HepG2 (cell line): ENCODE measurements around the gene RHBDF2. TPM values are rescaled to one million over a fixed set of nuclear protein-coding genes. Genes with fewer than 3 reads are reported as not detected.

ENCODE experiments used
- HIVEP1 ChIP-seq: sonication (generic); formaldehyde crosslinking; IDR thresholded peaks from 2 replicates; pipeline ENCODE4 v1.4.0; 2020; ENCODE audit warnings: mild to moderate bottlenecking, missing genetic modification reagents
- HMG20A ChIP-seq: IDR thresholded peaks from 2 replicates; pipeline ENCODE4 v1.6.1; 2016; ENCODE audit warnings: borderline replicate concordance
- KDM5A ChIP-seq: fragments of 200-600 bp; sonication (generic); IDR thresholded peaks from 2 replicates; pipeline ENCODE4 v1.7.0; 2018; ENCODE audit warnings: antibody characterized with exemption, mild to moderate bottlenecking, low read length, borderline replicate concordance
- MEIS2 ChIP-seq: sonication (generic); formaldehyde crosslinking; IDR thresholded peaks from 2 replicates; pipeline ENCODE4 v1.9.0; 2021; ENCODE audit warnings: mild to moderate bottlenecking, missing genetic modification reagents
- NFKBIZ ChIP-seq: IDR thresholded peaks from 2 replicates; pipeline ENCODE4 v1.6.1; 2018; ENCODE audit warnings: missing genetic modification reagents, missing compliant biosample characterization
- NONO ChIP-seq, 2 experiments: fragments of 450-650 bp in 1 of 2; sonication (generic) in 1 of 2; formaldehyde crosslinking in 1 of 2; IDR thresholded peaks in 1 of 2; conservative IDR thresholded peaks in 1 of 2; 2 replicates each; pipeline versions ENCODE4 v1.6.1 to v1.8.0; 2017 to 2022; ENCODE audit warnings: mild to moderate bottlenecking in 1 of 2, missing genetic modification reagents in 1 of 2, moderate library complexity in 1 of 2
- PLRG1 ChIP-seq: fragments of 450-650 bp; conservative IDR thresholded peaks from 2 replicates; pipeline ENCODE4 v1.6.1; 2016
- PTBP1 ChIP-seq: fragments of 200-400 bp; formaldehyde crosslinking; IDR thresholded peaks from 2 replicates; pipeline ENCODE4 v1.6.1; 2018; ENCODE audit warnings: low read length, low read depth; ENCODE audit not compliant: poor library complexity, severe bottlenecking
- REPIN1 ChIP-seq: sonication (generic); formaldehyde crosslinking; IDR thresholded peaks from 2 replicates; pipeline ENCODE4 v1.8.0; 2022; ENCODE audit warnings: missing genetic modification reagents, low read depth, mild to moderate bottlenecking, borderline replicate concordance
- RFXAP ChIP-seq: sonication (generic); formaldehyde crosslinking; IDR thresholded peaks from 2 replicates; pipeline ENCODE4 v1.4.0; 2020; ENCODE audit warnings: missing genetic modification reagents, borderline replicate concordance
- SRSF9 ChIP-seq: fragments of 200-400 bp; formaldehyde crosslinking; IDR thresholded peaks from 2 replicates; pipeline ENCODE4 v1.6.1; 2018; ENCODE audit warnings: borderline replicate concordance, mild to moderate bottlenecking, low read depth, low read length; ENCODE audit not compliant: insufficient read depth, poor library complexity, severe bottlenecking
- THYN1 ChIP-seq: sonication (generic); formaldehyde crosslinking; IDR thresholded peaks from 2 replicates; pipeline ENCODE4 v1.8.1; 2023; ENCODE audit warnings: low read depth, mild to moderate bottlenecking, moderate library complexity, missing genetic modification reagents, borderline replicate concordance
- ZFAT ChIP-seq: sonication (generic); formaldehyde crosslinking; conservative IDR thresholded peaks from 2 replicates; pipeline ENCODE4 v1.8.1; 2023; ENCODE audit warnings: missing genetic modification reagents, inconsistent platforms
- ZNF138 ChIP-seq: sonication (generic); formaldehyde crosslinking; IDR thresholded peaks from 2 replicates; pipeline ENCODE4 v1.5.0; 2020; ENCODE audit warnings: mild to moderate bottlenecking, low read depth, missing genetic modification reagents
- ZNF142 ChIP-seq: sonication (generic); formaldehyde crosslinking; IDR thresholded peaks from 2 replicates; pipeline ENCODE4 v1.4.0; 2020; ENCODE audit warnings: missing genetic modification reagents
- ZNF354B ChIP-seq: sonication (generic); formaldehyde crosslinking; IDR thresholded peaks from 2 replicates; pipeline ENCODE4 v1.8.0; 2022; ENCODE audit warnings: mild to moderate bottlenecking, missing genetic modification reagents
- ZNF510 ChIP-seq: sonication (generic); formaldehyde crosslinking; IDR thresholded peaks from 2 replicates; pipeline ENCODE4 v1.4.0; 2020; ENCODE audit warnings: low read depth, mild to moderate bottlenecking, missing genetic modification reagents
- ZNF619 ChIP-seq: sonication (generic); formaldehyde crosslinking; IDR thresholded peaks from 2 replicates; pipeline ENCODE4 v1.4.0; 2020; ENCODE audit warnings: mild to moderate bottlenecking, missing genetic modification reagents
- ZSCAN31 ChIP-seq: sonication (generic); formaldehyde crosslinking; IDR thresholded peaks from 2 replicates; pipeline ENCODE4 v1.5.0; 2020; ENCODE audit warnings: low read depth, mild to moderate bottlenecking, missing genetic modification reagents
- polyA plus RNA-seq, 8 experiments: library from polyadenylated mRNA; depleted of rRNA in 3 of 8; stranded (reverse) in 7 of 8; unstranded in 1 of 8; fragments of >200 nt; fragmentation: Illumina TruSeq in 4 of 8; extraction: Trizol in 4 of 8; gene quantifications; 2 replicates each; pipeline versions ENCODE4 v1.2.1 to v1.2.3, GENCODE V29; 2011 to 2016; ENCODE audit warnings: low read depth in 4 of 8, missing spikeins in 1 of 8, mixed read lengths in 1 of 8; ENCODE audit not compliant: insufficient read depth in 1 of 8
- total RNA-seq, 5 experiments: library from RNA; depleted of rRNA; stranded (reverse); fragments of >200 nt; fragmentation: Illumina TruSeq; extraction: Trizol; gene quantifications; 2 replicates each; pipeline ENCODE4 v1.2.3, GENCODE V29; 2016; ENCODE audit warnings: low read depth in 1 of 5
- TF ChIP-seq, protein P1 (sequence below): sonication (generic); formaldehyde crosslinking; IDR thresholded peaks from 2 replicates; pipeline ENCODE4 v1.4.0; 2020; ENCODE audit warnings: missing genetic modification reagents, mild to moderate bottlenecking, borderline replicate concordance
- TF ChIP-seq, protein P2 (sequence below): sonication (generic); formaldehyde crosslinking; IDR thresholded peaks from 2 replicates; pipeline ENCODE4 v1.4.0; 2020; ENCODE audit warnings: missing genetic modification reagents, low read depth, mild to moderate bottlenecking, borderline replicate concordance

RHBDF2 gene
- total and polyA plus RNA-seq, 2 of the 13 experiments (the other 11 are each of a cell fraction or from before 2014, with no cell fraction given), result 7.8 to 24.2 TPM

GRCh38 chr17:76500747-76501017 is 541 bp downstream of the RHBDF2 start (continued):
- no peak for TF ChIP-seq NONO (IDR thresholded peaks at IDR 0.05)
- TF ChIP-seq NONO (CRISPR knock-in tag; conservative IDR thresholded peaks at IDR 0.05), result 0 out of 2 replicates have a peak, but pooled peaks have one; percentile 24
- 0 out of 2 replicates have a peak, but pooled peaks have one; percentile 44 for TF ChIP-seq ZNF619 (CRISPR knock-in tag)
- no peak for TF ChIP-seq ZNF510 (CRISPR knock-in tag)
- TF ChIP-seq SRSF9, result no peak
- TF ChIP-seq KDM5A, result no peak
- TF ChIP-seq MEIS2, result no peak
- no peak for TF ChIP-seq ZNF354B (CRISPR knock-in tag)
- TF ChIP-seq HMG20A (CRISPR knock-in tag), result no peak
- TF ChIP-seq THYN1 (CRISPR knock-in tag), result no peak
- no peak for TF ChIP-seq ZFAT (CRISPR knock-in tag)
- TF ChIP-seq NFKBIZ (CRISPR knock-in tag), result no peak
- TF ChIP-seq, protein P1, sequence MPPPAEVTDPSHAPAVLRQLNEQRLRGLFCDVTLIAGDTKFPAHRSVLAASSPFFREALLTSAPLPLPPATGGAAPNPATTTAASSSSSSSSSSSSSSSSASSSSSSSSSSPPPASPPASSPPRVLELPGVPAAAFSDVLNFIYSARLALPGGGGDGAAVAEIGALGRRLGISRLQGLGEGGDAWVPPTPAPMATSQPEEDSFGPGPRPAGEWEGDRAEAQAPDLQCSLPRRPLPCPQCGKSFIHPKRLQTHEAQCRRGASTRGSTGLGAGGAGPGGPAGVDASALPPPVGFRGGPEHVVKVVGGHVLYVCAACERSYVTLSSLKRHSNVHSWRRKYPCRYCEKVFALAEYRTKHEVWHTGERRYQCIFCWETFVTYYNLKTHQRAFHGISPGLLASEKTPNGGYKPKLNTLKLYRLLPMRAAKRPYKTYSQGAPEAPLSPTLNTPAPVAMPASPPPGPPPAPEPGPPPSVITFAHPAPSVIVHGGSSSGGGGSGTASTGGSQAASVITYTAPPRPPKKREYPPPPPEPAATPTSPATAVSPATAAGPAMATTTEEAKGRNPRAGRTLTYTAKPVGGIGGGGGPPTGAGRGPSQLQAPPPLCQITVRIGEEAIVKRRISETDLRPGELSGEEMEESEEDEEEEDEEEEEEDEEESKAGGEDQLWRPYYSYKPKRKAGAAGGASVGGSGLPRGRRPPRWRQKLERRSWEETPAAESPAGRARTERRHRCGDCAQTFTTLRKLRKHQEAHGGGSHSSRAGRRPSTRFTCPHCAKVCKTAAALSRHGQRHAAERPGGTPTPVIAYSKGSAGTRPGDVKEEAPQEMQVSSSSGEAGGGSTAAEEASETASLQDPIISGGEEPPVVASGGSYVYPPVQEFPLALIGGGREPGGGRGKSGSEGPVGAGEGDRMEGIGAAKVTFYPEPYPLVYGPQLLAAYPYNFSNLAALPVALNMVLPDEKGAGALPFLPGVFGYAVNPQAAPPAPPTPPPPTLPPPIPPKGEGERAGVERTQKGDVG (CRISPR knock-in tag), result no peak
- TF ChIP-seq HIVEP1 (CRISPR knock-in tag), result 0 out of 2 replicates have a peak, but pooled peaks have one; percentile 20
- TF ChIP-seq RFXAP (CRISPR knock-in tag), result no peak
- TF ChIP-seq ZNF142 (CRISPR knock-in tag), result peak; percentile 36
- TF ChIP-seq PTBP1, result peak; percentile 38
- TF ChIP-seq, protein P2, sequence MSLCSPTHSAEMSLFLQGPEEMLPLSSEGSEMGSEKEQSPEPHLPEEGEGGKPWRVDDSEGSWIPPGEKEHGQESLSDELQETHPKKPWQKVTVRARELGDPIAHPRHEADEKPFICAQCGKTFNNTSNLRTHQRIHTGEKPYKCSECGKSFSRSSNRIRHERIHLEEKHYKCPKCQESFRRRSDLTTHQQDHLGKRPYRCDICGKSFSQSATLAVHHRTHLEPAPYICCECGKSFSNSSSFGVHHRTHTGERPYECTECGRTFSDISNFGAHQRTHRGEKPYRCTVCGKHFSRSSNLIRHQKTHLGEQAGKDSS (CRISPR knock-in tag), result no peak
- TF ChIP-seq ZNF138 (CRISPR knock-in tag), result 0 out of 2 replicates have a peak, but pooled peaks have one; percentile 13
- TF ChIP-seq PLRG1, result no peak
- 0 out of 2 replicates have a peak, but pooled peaks have one; percentile 6 for TF ChIP-seq ZSCAN31
- peak; percentile 30; the same call in 1 of the 2 replicates for TF ChIP-seq REPIN1
